Measurements from ENCODE around the gene EPHA6. TPM values are rescaled to one million over a fixed set of nuclear protein-coding genes. Genes with fewer than 3 reads are reported as not detected.

EPHA6 gene
- total RNA-seq, 1 experiment from 2014 or later, result 0.61 TPM

DNA sequence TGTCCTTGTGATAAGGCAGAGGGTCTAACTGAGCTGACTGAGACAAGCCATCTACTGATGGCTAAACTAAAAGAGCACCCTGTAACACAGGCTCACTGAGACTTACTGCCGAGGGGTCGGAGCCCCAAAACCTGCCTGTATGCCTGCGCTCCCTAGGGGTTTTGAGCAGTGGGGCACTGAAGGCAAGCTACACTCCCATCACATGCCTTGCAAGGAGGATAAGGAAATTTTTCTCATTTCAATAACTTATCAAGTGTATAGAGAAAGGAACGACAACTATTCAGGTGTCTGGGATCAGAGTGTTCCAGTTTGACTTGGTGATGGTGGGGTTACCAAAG, 292.2 kb downstream of the EPHA6 start:
- Histone ChIP-seq H2BK120ac (ENCODE audit: low read depth, low read length, poor library complexity, severe bottlenecking) (no peak overlapping the region), H3K4ac (ENCODE audit: low read depth, low read length) (no peak overlapping the region), H4K20me1 (ENCODE audit: control insufficient read depth, insufficient read depth, insufficient read length) (no peaks in the 10 kb centered on the region), H3K9me3 (ENCODE audit: control insufficient read depth, low read depth, low read length) (no peaks in the 10 kb centered on the region), H2BK5ac (ENCODE audit: insufficient read length, low read length) (no peak overlapping the region), H4K8ac (replicated peaks; ENCODE audit: insufficient read length, low read depth, low read length) (no peak overlapping the region), H2AFZ (ENCODE audit: low read length) (no peak overlapping the region), H3K18ac (ENCODE audit: insufficient read length, low read depth, low read length) (no peak overlapping the region), H3K14ac (ENCODE audit: insufficient read depth, low read length) (no peak overlapping the region), H2BK15ac (ENCODE audit: low read depth, low read length) (no peak overlapping the region), H3K27me3 (ENCODE audit: insufficient read depth, low read length) (no peaks in the 10 kb centered on the region), H4K5ac (ENCODE audit: insufficient read length, low read depth, low read length) (no peak overlapping the region), H3K23ac (ENCODE audit: insufficient read length, low read depth, low read length) (no peak overlapping the region), H2BK20ac (ENCODE audit: low read depth, low read length, poor library complexity, severe bottlenecking) (no peak overlapping the region), H3K9ac (ENCODE audit: extremely low read depth, insufficient read length, low read length) (no peak overlapping the region), H2AK5ac (ENCODE audit: insufficient read length, low read length) (no peak overlapping the region), H3T11ph (ENCODE audit: low read length) (no peak overlapping the region), H3K79me1 (ENCODE audit: insufficient read depth, low read depth, low read length, poor library complexity, severe bottlenecking) (no peaks in the 10 kb centered on the region), H4K91ac (ENCODE audit: insufficient read length, low read depth, low read length) (no peak overlapping the region), H2BK12ac (ENCODE audit: insufficient read length, low read depth, low read length) (no peak overlapping the region), H3K4me1 (ENCODE audit: insufficient read depth, low read length) (no peaks in the 10 kb centered on the region; the same call in 1 of the 2 replicates), H3K27ac (ENCODE audit: insufficient read length, low read depth, low read length) (no peak overlapping the region), H3K79me2 (ENCODE audit: insufficient read depth, low read length) (no peaks in the 10 kb centered on the region), H3K4me2 (ENCODE audit: insufficient read depth, insufficient read length, low read length) (no peak overlapping the region), H3K23me2 (ENCODE audit: insufficient read length, low read depth, low read length, poor library complexity, severe bottlenecking) (no peaks in the 10 kb centered on the region), H3K56ac (ENCODE audit: insufficient read length, low read depth, low read length) (no peak overlapping the region)
- no CpG with 5 or more reads among the region's 4 CpGs for WGBS (ENCODE audit: extremely low coverage, insufficient read length, low lambda C conversion rate)
- H3K27ac Mint-ChIP-seq, result peak overlapping the region in 2 of 3 experiments; percentile 34 to 57; a peak in 2 of 7 replicates
- H3K36me3 Mint-ChIP-seq (ENCODE audit: insufficient read depth in 1 of 3, low read depth in 3 of 3), result no peaks in the 10 kb centered on the region
- TF ChIP-seq, protein P1, sequence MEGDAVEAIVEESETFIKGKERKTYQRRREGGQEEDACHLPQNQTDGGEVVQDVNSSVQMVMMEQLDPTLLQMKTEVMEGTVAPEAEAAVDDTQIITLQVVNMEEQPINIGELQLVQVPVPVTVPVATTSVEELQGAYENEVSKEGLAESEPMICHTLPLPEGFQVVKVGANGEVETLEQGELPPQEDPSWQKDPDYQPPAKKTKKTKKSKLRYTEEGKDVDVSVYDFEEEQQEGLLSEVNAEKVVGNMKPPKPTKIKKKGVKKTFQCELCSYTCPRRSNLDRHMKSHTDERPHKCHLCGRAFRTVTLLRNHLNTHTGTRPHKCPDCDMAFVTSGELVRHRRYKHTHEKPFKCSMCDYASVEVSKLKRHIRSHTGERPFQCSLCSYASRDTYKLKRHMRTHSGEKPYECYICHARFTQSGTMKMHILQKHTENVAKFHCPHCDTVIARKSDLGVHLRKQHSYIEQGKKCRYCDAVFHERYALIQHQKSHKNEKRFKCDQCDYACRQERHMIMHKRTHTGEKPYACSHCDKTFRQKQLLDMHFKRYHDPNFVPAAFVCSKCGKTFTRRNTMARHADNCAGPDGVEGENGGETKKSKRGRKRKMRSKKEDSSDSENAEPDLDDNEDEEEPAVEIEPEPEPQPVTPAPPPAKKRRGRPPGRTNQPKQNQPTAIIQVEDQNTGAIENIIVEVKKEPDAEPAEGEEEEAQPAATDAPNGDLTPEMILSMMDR (conservative IDR thresholded peaks at IDR 0.05), result no peak
- no peak for DNase-seq
- peaks cover 10 to 12% of the 10 kb centered on the region in 2 experiments for H3K4me1 Mint-ChIP-seq
- no peaks in the 10 kb centered on the region for H3K9me3 Mint-ChIP-seq
- no peaks in the 10 kb centered on the region for H3K27me3 Mint-ChIP-seq (ENCODE audit: low read depth)
- peak overlapping the region in 1 of 2 experiments; percentile 30; a peak in 1 of 5 replicates for H3K4me3 Mint-ChIP-seq
